Activated naive CD8-positive, alpha-beta T cell treated with anti-CD3 and anti-CD28 coated beads, Interleukin-2, amount 10 ng/mL, durations not matched to agents 7 days and 5 days (primary cell): ENCODE data around the gene C7orf33. TPM values are rescaled to one million over a fixed set of nuclear protein-coding genes. Genes with fewer than 3 reads are reported as not detected.
A peak's percentile ranks its signal among the peaks of the same experiment; 100 is the strongest.
"Not testable (repeated sequence)": the region's sequence is repeated elsewhere in the genome, so short reads cannot be mapped to it uniquely, and the experiment has no call there.

Experiments
- ATAC-seq: fragments of 150-1000 bp; cut with Tn5 transposase; one replicate; pipeline ENCODE4 v1.10.0; 2021; ENCODE audit warnings: low read depth, moderate library complexity
- POLR2A ChIA-PET: fragments of 350-600 bp; sonication (Branson Sonifier 250); formaldehyde crosslinking; loops from one replicate; lab custom pipeline; 2021; ENCODE audit warnings: antibody characterized with exemption; lab: Charles Lee
- DNase-seq: peaks from one replicate; pipeline ENCODE4 v3.0.0; 2021
- H3K27ac Mint-ChIP-seq: one replicate; pipeline ENCODE4 v1.8.0; 2022; ENCODE audit warnings: mild to moderate bottlenecking, mixed read lengths
- H3K27me3 Mint-ChIP-seq: one replicate; pipeline ENCODE4 v1.8.0; 2022; ENCODE audit warnings: mild to moderate bottlenecking, moderate library complexity, mixed read lengths
- H3K36me3 Mint-ChIP-seq: one replicate; pipeline ENCODE4 v1.8.0; 2021; ENCODE audit warnings: mild to moderate bottlenecking, mixed read lengths
- H3K4me1 Mint-ChIP-seq: one replicate; pipeline ENCODE4 v1.8.0; 2021; ENCODE audit warnings: mixed read lengths
- H3K4me3 Mint-ChIP-seq: one replicate; pipeline ENCODE4 v1.8.0; 2022; ENCODE audit warnings: mild to moderate bottlenecking, moderate library complexity, mixed read lengths
- H3K9me3 Mint-ChIP-seq: one replicate; pipeline ENCODE4 v1.8.0; 2021; ENCODE audit warnings: mixed read lengths
- total RNA-seq, 2 experiments: library from RNA; stranded (reverse); gene quantifications; one replicate each; pipeline ENCODE4 v1.2.3, GENCODE V29; 2021

C7orf33 gene, protein sequence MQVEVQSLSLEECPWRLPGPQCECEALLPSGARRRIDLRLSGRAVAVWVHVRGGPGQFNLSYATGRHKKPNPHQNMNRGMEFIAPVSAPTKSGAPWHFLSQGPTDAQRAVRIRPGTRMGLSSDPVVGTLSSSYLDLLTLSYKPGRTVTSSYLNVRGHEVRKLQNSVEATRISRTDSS
- total RNA-seq: not detected

DNA sequence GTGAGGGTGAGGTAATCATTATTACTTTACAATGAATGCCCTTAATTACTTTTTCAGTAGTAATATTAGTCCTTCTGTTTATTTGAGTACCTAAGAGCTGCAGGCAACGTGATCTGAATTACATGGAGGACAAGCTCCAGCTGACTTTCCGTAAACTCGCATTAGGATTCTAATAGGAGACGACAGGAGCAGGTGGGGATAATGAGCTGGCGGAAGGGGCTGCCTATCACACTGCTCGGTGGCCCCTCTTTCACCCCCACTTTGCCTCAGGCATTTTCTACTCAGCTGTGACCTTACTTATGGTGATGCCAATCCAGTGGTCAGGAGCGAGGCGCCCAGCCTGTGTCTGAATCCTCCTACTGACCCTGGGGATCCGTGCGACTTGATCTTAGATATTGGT is at the start of gene C7orf33:
Gene C7orf33 (plus strand): TSS at position 296 of the 400 bp plus-strand sequence. CDS start 160 bp downstream, outside the sequence.
- Mint-ChIP-seq H3K4me1 (no peaks in the 10 kb centered on the region), H3K27me3 (peaks cover 36% of the 10 kb centered on the region), H3K9me3 (no peaks in the 10 kb centered on the region), H3K4me3 (no peak within 1 kb of the TSS), H3K36me3 (no peaks in the 10 kb centered on the region), H3K27ac (no peak within 1 kb of the TSS)
- no peak for ATAC-seq
- POLR2A ChIA-PET: no interaction called here
- no peak for DNase-seq

GRCh38 chr7:148541891-148542504 is 48.6 kb upstream of the C7orf33 start:
- DNase-seq (no peak), ATAC-seq (no peak)
- POLR2A ChIA-PET: no interaction called here
- H3K27me3 Mint-ChIP-seq: peaks cover 7% of the 10 kb centered on the region
- H3K4me3 Mint-ChIP-seq: no peak overlapping the region
- peaks cover 1% of the 10 kb centered on the region for H3K9me3 Mint-ChIP-seq
- H3K4me1 Mint-ChIP-seq: no peaks in the 10 kb centered on the region
- H3K27ac Mint-ChIP-seq: no peak overlapping the region
- no peaks in the 10 kb centered on the region for H3K36me3 Mint-ChIP-seq

GRCh38 chr7:148543302-148543701 is 47.3 kb upstream of the C7orf33 start:
- H3K27ac Mint-ChIP-seq: no peak overlapping the region
- no peaks in the 10 kb centered on the region for H3K36me3 Mint-ChIP-seq
- POLR2A ChIA-PET: no interaction called here
- no peaks in the 10 kb centered on the region for H3K4me1 Mint-ChIP-seq
- H3K27me3 Mint-ChIP-seq: peaks cover under 1% of the 10 kb centered on the region
- no peak for DNase-seq
- ATAC-seq: no peak
- H3K9me3 Mint-ChIP-seq: peaks cover 1% of the 10 kb centered on the region
- no peak overlapping the region for H3K4me3 Mint-ChIP-seq

DNA sequence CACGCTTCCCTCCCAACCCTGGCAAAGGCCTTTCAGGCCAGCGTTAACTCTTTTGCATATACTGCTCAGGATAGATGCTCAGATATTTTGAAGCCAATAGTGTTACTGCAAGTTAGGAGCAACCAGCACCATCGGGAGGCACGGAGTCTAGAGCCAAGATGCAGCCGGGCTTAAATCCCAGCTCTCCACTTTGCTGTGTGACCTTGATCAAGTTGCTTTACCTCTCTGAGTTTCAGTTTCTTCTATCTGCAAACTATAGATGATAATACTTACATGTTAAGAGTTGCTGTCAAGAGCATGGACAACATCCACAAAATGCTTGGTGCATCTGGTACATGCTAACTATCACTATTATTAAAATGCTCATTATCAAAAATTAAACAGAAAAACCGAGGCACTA is 45.4 kb upstream of the C7orf33 start:
- no peaks in the 10 kb centered on the region for H3K36me3 Mint-ChIP-seq
- POLR2A ChIA-PET: no interaction called here
- H3K4me3 Mint-ChIP-seq: no peak overlapping the region
- ATAC-seq (no peak), DNase-seq (no peak)
- H3K4me1 Mint-ChIP-seq: no peaks in the 10 kb centered on the region
- H3K9me3 Mint-ChIP-seq: peaks cover 2% of the 10 kb centered on the region
- no peak overlapping the region for H3K27ac Mint-ChIP-seq
- H3K27me3 Mint-ChIP-seq: no peaks in the 10 kb centered on the region

DNA sequence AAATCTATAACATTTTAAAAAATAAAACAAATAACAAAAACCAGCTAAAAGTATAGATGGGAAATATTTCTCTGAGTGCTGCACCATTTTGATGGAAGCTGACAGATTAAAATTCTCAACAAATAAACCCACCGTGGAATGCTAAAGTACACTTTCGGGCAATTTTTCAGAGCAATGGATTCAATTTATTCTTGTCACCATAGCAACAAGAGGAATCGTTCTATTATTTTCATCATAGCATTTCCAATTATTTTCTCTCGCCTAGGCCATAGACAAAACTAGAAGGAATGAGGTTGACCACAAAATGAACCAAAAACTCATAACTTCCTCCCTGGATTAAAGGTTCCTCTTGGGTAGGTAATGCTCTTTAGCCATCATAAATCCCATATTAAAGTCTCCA is 44.6 kb upstream of the C7orf33 start:
- Mint-ChIP-seq H3K27me3 (no peaks in the 10 kb centered on the region), H3K9me3 (peaks cover 2% of the 10 kb centered on the region), H3K36me3 (no peaks in the 10 kb centered on the region), H3K4me3 (no peak overlapping the region), H3K27ac (no peak overlapping the region), H3K4me1 (no peaks in the 10 kb centered on the region)
- ATAC-seq (no peak), DNase-seq (no peak)
- POLR2A ChIA-PET: no interaction called here

GRCh38 chr7:148546857-148547256 is 43.7 kb upstream of the C7orf33 start:
- Mint-ChIP-seq H3K4me3 (no peak overlapping the region), H3K9me3 (peaks cover 2% of the 10 kb centered on the region), H3K36me3 (no peaks in the 10 kb centered on the region), H3K27me3 (no peaks in the 10 kb centered on the region), H3K27ac (no peak overlapping the region), H3K4me1 (no peaks in the 10 kb centered on the region)
- ATAC-seq (no peak), DNase-seq (no peak)
- POLR2A ChIA-PET: no interaction called here

DNA sequence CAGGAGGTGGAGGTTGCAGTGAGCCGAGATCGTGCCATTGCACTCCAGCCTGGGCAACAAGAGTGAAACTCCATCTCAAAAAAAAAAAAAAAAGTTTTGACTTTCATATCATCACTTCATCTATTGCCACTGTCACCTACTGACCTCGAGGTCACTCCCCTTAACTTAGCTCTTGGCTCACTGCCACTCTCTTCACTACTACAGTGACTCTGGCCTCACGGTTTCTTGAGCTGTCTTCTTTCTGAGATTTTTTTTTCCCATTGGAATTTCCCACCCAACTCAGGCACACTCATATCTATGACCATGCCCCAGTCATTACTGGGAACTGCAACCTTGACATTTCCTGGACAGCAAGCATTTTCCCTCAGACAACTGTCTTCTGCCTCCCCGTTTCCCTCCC is 42.6 kb upstream of the C7orf33 start:
- peaks cover 7% of the 10 kb centered on the region for H3K27me3 Mint-ChIP-seq
- H3K4me1 Mint-ChIP-seq: no peaks in the 10 kb centered on the region
- peaks cover 2% of the 10 kb centered on the region for H3K9me3 Mint-ChIP-seq
- ATAC-seq: no peak
- no peak overlapping the region for H3K27ac Mint-ChIP-seq
- DNase-seq: no peak
- POLR2A ChIA-PET: no interaction called here
- H3K36me3 Mint-ChIP-seq: no peaks in the 10 kb centered on the region
- H3K4me3 Mint-ChIP-seq: no peak overlapping the region

DNA sequence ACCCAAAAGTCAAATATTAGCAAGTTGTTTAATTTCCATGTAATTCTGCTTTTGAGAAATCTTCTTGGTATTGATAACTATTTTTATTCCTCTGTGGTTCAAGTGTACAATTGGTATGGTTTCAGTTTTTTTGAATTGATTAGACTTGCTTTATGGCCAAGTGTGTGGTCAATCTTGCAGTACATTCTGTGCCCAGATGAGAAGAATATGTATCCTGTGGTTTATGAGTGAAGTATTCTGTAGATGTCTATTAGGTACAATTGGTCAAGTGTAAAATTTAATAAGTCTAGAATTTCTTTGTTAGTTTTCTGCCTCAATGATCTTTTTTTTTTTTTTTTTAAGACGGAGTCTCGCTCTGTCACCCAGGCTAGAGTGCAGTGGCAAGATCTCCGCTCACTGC is 36.6 kb upstream of the C7orf33 start:
- Mint-ChIP-seq H3K9me3 (no peaks in the 10 kb centered on the region), H3K4me3 (no peak overlapping the region), H3K4me1 (peaks cover 12% of the 10 kb centered on the region), H3K27ac (no peak overlapping the region), H3K27me3 (peaks cover 31% of the 10 kb centered on the region), H3K36me3 (no peaks in the 10 kb centered on the region)
- ATAC-seq: no peak
- POLR2A ChIA-PET: no interaction called here
- DNase-seq: no peak

GRCh38 chr7:148556892-148557291 is 33.7 kb upstream of the C7orf33 start:
- no peak for DNase-seq
- H3K27ac Mint-ChIP-seq: no peak overlapping the region
- POLR2A ChIA-PET: interaction anchor here (0.6 kb wide), 1 partner anchor 216 kb away, joined by 3 read pairs; no protein-coding TSS in a partner anchor
- ATAC-seq: no peak
- peaks cover 2% of the 10 kb centered on the region for H3K36me3 Mint-ChIP-seq
- no peak overlapping the region for H3K4me3 Mint-ChIP-seq
- peaks cover 13% of the 10 kb centered on the region for H3K4me1 Mint-ChIP-seq
- peaks cover 37% of the 10 kb centered on the region for H3K27me3 Mint-ChIP-seq
- H3K9me3 Mint-ChIP-seq: peaks cover 4% of the 10 kb centered on the region

- H3K36me3 Mint-ChIP-seq: peaks cover 2% of the 10 kb centered on the region
- DNase-seq (no peak), ATAC-seq (no peak)
- peaks cover 5% of the 10 kb centered on the region for H3K9me3 Mint-ChIP-seq
- H3K4me1 Mint-ChIP-seq: peaks cover 16% of the 10 kb centered on the region
- no peak overlapping the region for H3K4me3 Mint-ChIP-seq
- peaks cover 20% of the 10 kb centered on the region for H3K27me3 Mint-ChIP-seq
- no peak overlapping the region for H3K27ac Mint-ChIP-seq
- POLR2A ChIA-PET: no interaction called here
Measured at GRCh38 chr7:148558914-148559313, 31.7 kb upstream of the C7orf33 start.

DNA sequence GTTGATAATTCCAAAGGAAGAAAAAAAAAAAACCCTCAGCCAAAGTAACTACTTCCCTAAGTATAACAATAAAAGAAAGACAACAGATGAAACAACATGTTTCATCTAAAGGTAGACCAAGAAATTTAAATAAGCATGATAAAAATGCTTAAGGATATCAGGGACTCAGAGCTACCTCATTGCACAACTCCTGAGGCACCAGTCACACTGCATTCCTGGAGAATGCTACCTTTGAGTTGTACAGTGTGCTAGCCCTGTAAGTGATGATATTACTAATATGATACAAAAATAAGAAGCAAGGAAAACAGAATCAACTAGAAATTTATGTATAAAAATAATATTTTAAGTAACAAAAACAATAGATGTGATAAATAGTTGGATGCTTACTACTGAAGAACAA is 29.5 kb upstream of the C7orf33 start:
- POLR2A ChIA-PET: no interaction called here
- Mint-ChIP-seq H3K27me3 (peaks cover 8% of the 10 kb centered on the region), H3K36me3 (peaks cover 2% of the 10 kb centered on the region), H3K4me1 (peaks cover 20% of the 10 kb centered on the region), H3K27ac (no peak overlapping the region), H3K9me3 (peaks cover 5% of the 10 kb centered on the region), H3K4me3 (no peak overlapping the region)
- ATAC-seq: no peak
- DNase-seq: no peak

- no peak for DNase-seq
- ATAC-seq: peak; percentile 23
- POLR2A ChIA-PET: interaction anchor here (2.1 kb wide), 1 partner anchor 135 kb away, joined by 8 read pairs; the partner anchor contains the start of gene CUL1
- H3K4me3 Mint-ChIP-seq: peak overlapping the region; percentile 81
- H3K9me3 Mint-ChIP-seq: peaks cover 5% of the 10 kb centered on the region
- H3K27me3 Mint-ChIP-seq: peaks cover 10% of the 10 kb centered on the region
- H3K36me3 Mint-ChIP-seq: peaks cover 2% of the 10 kb centered on the region
- H3K27ac Mint-ChIP-seq: peak overlapping the region; percentile 89
- H3K4me1 Mint-ChIP-seq: peaks cover 18% of the 10 kb centered on the region
Measured at GRCh38 chr7:148563583-148564274, 26.8 kb upstream of the C7orf33 start.

GRCh38 chr7:148564275-148564951 is 26.2 kb upstream of the C7orf33 start:
- not testable (repeated sequence) for DNase-seq, H3K27me3 Mint-ChIP-seq, H3K9me3 Mint-ChIP-seq, H3K36me3 Mint-ChIP-seq
- Mint-ChIP-seq H3K27ac (peak overlapping the region; percentile 89), H3K4me1 (peaks cover 15% of the 10 kb centered on the region), H3K4me3 (peak overlapping the region; percentile 81)
- POLR2A ChIA-PET: interaction anchor here (1.0 to 2.1 kb wide), 2 partner anchors 13 to 134 kb away, joined by 4 to 8 read pairs; partner anchors contain the start of gene CUL1
- ATAC-seq: peak; percentile 68
